Stimulated activated CD8-positive, alpha-beta memory T cell treated with anti-CD3 and anti-CD28 coated beads, Interleukin-12 subunit alpha, Interleukin-12 subunit beta, amount 100 ng/mL, for 24 hours (primary cell): Measurements from ENCODE around the gene NAB1.
A peak's percentile ranks its signal among the peaks of the same experiment; 100 is the strongest.
"Not testable (repeated sequence)": the region's sequence is repeated elsewhere in the genome, so short reads cannot be mapped to it uniquely, and the experiment has no call there.

Source experiments
- DNase-seq: peaks from one replicate; pipeline ENCODE4 v3.0.0-alpha.2; 2020; ENCODE audit errors: extremely low read depth

The NAB1 gene, protein sequence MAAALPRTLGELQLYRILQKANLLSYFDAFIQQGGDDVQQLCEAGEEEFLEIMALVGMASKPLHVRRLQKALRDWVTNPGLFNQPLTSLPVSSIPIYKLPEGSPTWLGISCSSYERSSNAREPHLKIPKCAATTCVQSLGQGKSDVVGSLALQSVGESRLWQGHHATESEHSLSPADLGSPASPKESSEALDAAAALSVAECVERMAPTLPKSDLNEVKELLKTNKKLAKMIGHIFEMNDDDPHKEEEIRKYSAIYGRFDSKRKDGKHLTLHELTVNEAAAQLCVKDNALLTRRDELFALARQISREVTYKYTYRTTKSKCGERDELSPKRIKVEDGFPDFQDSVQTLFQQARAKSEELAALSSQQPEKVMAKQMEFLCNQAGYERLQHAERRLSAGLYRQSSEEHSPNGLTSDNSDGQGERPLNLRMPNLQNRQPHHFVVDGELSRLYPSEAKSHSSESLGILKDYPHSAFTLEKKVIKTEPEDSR

DNA sequence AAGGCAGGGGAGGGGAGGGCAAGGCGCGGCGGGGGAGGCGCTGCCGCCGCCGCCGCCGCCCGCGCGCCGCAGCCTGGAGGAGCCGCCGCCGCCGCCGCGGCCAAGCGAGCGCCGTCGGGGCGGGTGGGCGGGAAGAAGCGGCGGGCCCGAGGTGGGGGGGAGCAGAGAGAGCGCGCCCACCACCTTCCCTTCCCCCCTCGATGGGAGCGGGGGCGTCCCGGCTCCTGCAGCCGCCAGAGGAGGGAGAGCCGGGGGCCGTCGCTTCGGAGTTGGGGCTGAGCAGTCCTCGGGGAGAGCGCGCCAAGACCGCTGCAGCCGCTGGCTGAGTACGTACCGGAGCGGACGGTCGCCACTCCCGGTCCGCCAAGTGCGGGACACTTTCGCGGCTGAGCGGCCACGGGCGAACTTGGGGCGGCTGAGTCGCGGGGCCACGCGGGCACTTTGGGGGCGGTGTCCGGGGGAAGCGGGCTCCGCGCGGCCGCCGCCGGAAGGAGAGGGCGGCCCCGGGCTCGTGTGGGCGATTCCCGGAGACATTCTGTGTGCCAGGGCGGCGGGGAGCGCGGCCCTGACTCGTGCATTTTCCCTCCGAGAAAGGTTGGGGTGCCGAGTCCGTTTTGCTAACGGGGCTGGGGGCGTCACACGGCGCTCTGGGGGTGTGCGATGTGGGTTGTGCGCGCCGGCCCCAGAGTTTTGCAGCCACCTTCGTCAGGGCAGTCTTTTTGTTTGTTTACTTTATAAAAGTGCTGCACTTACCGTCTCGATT, at the start of gene NAB1:
NAB1 (plus strand) TSS at position 49 of the 763 bp plus-strand sequence. CDS start 10,094 bp downstream, outside the sequence.
- DNase-seq, result peak; percentile 22

DNA sequence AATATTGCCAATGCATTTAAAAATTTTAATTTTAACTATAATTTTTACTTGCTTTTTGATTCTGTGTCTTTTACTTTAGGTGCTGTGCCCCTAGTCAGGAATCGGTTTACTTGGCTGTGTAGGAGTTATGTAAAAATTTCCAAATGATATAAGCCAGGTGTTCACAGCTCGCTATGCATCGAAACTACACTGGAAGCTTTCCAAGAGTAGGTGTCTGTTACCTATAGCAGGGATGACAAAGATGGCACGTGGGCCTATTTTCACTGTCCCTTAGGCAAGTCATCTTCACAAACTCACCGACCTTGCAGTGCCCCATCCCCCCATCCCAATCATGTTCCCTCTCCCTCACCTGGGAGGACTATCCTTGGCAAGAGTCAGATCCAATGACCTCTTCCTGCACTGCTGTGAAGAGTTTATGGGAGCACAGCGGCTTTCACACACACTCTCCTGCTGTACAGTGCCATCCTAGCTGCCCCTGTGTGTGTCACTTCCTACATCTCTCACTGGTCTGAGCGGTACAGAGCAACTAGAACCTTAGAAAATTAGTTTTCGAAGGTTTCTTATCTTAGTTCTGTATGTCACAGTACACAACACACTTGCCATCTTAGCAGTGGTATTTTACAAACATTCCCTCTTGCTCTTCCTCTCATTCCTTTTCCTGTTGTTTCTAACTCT, 49.2 kb upstream of the NAB1 start:
- DNase-seq, result no peak

DNA sequence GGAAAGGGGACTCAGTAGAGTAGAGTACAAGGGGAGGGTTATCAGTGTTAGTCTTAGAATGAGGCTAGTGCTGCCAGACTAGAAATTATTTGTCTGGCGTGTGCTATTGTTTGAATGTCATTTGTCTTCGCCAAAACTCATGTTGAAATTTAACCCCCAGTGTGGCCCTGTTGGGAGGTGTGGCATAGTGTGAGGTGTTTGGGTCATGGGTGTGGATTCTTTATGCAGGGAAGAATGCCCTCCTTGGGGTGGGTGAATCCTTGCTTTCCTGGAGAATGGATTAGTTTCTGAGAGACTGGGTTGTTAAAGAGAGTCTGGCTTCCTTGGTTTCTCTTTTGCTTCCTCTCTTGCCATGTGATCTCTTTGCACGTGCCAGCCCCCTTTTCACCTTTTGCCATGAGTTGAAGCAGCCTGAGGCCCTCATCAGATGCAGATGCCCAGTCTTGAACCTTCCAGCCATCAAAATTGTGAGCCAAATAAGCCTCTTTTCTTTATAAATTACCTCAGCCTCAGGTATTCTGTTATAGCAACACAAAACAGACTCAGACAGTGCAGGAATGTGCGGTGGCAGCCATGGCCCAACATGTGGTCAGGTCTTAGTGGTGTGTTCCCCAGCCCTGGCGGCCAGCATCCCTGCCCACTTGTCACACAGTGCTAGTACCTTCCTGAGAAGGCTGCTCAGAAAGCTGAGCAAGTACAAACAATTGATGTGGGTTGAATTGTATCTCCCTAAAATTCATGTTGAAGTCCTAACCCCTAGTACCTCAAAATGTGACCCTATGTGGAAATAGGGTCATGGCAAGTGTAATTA, 48.4 kb upstream of the NAB1 start:
- DNase-seq, result no peak

DNA sequence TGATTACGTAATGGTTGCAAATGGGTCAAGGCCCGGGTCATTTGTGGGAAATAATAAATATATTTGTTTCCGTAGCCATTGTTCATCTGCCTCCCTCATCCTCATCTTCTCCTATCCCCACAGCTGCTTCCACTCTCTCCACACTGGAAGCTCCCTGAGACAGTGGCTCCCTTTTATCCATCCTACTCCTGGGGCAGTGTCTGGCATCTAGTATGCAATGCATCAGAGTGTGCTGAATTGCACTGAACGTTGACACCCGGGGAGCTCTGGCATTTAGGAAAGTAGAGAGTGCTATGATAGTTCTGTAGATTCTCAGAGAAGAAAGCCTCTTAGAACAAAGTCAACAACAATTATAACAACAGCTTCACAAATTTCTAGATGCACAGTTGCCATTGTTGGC, 45.5 kb upstream of the NAB1 start:
- no peak for DNase-seq

GRCh38 chr2:190607014-190607597, 41.8 kb upstream of the NAB1 start:
- DNase-seq, result no peak

DNA sequence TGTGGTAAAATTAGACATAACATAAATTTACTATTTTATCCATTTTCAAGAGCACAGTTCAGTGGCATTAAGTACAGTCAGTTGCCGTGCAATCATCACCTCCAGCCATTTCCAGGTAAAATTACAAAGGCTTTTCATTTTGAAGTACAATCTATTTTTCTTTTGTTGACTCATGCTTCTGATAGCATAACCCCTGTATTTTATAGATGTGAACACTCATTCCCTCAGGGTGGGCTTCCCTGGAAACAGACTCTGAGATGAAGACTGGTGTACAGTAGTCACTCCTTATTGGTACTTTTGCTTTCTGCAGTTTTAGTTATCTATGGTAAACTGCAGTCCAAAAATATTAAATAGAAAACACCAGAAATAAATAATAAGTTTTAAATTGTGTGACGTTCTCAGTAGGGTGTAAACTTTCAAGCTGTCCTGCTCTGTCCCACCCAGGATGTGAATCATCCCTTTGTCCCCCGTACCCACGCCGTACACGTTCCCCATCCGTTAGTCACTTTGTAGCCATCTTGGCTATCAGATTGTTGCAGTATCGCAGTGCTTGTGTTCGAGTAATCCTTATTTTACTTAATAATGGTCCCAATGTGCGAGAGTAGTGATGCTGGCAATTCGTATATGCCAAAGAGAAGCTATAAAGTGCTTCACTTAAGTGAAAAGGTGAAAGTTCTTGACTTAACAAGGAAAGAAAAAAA, 41.1 kb upstream of the NAB1 start:
- DNase-seq, result no peak

GRCh38 chr2:190608863-190609262, 40.0 kb upstream of the NAB1 start:
- DNase-seq, result not testable (repeated sequence)

GRCh38 chr2:190609397-190609796, 39.5 kb upstream of the NAB1 start:
- DNase-seq, result not testable (repeated sequence)

DNA sequence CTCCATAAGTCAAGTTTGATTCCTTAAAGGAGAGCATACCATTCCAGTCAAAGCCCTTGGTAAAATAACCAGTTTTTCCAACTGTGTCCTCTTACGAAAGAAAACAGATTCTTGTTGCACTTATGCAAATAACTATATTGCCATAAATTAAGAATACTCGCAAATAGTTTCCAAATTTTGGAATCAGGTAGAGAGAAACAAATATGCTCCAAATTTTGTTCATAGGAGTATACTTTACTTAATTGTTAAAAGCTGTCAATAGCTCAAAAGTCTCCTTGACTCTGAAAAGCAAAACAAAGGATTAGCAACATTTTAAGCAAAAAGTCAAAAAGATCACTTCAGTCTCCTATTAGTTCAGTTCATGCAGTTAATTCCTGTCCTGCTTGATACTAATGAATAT, 38.4 kb upstream of the NAB1 start:
- DNase-seq, result not testable (repeated sequence)

DNA sequence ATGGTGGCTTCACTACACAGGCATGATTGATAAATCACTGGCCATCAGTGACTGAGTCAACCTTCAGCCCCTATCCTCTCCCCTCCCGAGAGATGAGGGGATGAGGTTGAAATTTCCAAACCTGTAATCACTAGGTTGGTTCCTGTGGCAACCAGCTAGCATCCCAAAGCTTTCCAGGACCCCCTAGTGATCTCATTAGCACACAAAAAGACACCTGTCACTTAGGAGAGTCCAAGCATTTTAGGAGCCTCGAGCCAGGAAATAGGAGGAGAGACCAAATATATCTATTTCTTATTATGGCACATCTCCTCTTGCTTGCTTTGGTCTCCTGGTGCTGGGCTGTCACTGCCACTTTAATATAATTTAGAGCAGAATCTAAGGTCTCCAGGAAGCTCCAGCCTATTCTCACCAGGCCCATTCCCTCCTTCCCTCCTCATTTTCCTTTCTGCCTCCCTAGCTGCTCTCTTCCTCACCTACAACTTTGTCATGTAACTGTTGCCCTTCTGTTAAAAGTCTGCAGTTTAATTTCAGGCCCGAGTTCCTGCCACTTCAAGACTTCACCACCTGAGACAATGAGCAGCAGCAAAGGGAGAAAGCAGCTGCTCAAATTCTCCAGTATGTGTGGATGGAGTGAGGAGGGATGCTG, 33.2 kb upstream of the NAB1 start:
- DNase-seq, result no peak

DNA sequence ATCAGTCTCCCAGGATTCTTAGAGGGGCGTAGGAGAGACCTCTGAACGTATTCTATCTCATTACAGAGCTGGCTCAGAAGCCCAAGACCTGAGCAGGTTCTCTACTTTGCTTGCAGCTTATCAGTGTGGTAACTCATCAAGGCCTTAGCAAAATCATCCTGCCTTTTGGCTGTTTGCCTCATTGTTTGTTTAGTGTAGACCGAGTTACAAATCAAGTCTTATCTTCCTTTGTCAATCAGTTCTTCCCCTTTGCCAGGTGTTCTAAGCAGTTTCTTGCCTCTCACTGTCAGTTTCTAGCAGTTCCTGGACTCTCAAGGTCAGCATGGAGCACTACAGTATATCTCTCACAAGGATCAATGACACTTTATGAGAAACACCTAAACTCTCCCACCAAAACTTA, 30.9 kb upstream of the NAB1 start:
- no peak for DNase-seq

DNA sequence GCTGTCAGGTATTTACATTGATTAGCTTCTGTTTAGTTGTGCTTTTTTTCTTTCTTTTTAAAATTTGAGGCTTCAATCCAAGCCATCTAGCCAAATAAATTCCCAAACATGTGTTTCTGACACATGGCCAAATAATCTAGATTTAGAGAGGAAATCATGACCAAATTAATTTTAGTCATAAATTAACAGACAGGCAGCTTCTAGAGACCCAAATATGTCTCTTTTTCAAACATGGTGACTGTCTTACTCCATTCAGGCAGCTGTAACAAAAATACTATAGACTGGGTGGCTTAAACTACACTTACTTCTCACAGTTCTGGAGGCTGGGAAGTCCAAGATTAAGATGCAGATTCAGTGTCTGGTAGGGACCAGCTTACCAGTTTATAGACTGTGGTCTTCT, 23.2 kb upstream of the NAB1 start:
- DNase-seq, result no peak

DNA sequence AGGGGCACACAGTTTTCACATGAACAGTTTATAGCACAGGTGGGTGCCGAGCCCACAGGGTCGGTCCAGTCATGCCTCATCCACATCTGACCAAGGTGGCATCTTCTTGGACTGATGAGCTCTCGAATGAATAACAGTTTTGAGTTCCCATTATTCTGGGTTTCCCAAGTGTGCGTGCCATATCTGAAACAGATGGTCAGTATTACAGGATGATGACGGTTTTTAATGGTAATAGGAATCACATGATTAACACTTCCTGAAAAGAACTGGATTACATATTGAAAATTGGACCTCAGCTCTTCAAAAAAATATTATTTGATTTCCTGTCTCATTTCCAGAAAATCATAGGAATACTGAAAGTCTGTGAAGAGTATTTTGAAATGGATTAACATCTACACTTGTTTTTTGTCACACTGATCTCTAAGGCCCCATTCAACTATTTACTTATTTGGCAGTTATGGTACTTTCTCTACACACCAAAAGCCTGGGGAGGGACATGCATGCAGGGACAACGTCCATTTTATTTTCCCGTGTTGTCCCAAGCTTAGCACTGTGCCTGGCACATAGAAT, 22.2 kb upstream of the NAB1 start:
- no peak for DNase-seq

GRCh38 chr2:190627448-190628412, 21.2 kb upstream of the NAB1 start:
- DNase-seq, result no peak

DNA sequence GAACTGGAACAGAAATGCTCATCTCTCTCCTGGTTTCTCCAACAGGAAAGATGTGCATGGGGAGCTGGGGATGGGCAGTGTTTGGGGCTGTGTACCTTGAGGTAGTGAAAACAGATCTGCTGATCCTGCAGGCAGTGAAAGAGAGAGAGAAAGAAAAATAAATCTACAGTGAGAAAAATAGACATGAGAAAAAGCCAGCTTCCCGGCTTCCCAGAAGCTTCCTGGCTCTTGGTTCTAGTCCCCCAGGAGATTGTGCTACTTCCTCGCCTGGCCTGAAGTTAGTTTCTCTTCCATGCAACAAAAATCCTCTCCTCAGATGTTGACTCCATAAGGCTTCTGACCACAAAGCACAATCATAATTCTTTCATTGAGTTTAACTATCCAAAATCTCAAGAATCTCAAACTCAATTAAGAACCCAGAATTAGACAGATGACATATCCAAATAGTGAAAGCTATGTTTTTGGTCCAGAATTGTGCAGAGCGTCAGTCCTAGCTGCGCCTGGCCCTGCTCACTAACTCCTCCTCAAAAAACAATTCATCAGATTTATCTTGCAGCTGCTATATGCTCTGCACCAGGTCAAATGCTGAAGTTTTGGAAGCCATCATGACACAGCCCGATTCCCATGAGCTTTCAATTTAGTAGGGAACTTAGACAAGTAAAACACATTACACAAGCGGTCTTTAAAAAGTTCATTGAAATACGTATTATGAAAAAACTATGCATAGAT, 20.1 kb upstream of the NAB1 start:
- no peak for DNase-seq

GRCh38 chr2:190634381-190634780, 14.5 kb upstream of the NAB1 start:
- no peak for DNase-seq

DNA sequence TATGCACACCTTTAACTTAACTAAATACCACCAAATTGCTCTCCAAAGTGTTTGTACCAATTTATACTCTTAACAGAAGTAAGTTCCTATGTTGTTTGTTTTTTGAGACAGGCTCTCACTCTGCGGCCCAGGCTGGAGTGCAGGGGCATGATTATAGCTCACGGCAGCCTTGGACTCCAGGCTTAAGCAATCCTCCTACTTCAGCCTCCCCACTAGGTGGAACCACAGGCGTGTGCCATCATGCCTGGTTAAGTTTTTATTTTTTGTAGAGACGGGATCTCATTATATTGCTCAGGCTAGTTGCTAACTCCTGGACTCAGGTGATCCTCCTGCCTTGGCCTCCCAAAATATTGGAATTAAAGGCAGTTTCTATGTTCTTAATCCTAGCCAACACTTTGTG, 13.1 kb upstream of the NAB1 start:
- no peak for DNase-seq

DNA sequence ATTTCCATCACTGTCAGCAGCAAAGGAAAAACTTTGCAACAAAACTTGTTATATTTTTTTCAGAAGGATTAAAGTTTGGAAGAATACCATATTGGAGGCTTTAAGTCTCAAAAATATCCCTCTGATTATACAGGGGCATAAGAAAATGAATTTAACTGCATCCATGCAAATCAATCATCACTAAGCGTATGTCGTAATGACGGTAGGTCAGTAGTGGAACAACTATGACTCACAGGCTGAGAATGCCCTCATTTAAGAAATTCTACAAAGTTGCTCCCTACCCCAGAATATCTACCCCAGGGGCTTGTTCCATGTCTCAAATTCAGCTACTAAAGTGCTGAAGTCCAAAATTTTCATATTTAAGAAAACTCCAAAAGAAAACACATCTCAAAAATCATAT, 12.5 kb upstream of the NAB1 start:
- no peak for DNase-seq
